Measurements from ENCODE around the gene TGFBI.

TGFBI gene

GRCh38 chr5:136013559-136013958 is 15.2 kb upstream of the TGFBI start:
- peaks cover 9 to 23% of the 10 kb centered on the region in 2 experiments for H3K4me1 ChIP-seq (ENCODE audit: control insufficient read depth in 1 of 2, insufficient read depth in 2 of 2, low read length in 2 of 2)
- H3K4me2 ChIP-seq (ENCODE audit: low read length): no peak overlapping the region
- H4K8ac ChIP-seq (ENCODE audit: low read depth, low read length): no peak overlapping the region
- H2BK120ac ChIP-seq (ENCODE audit: insufficient read depth, low read length, poor library complexity): no peak overlapping the region
- no peak overlapping the region for H4K12ac ChIP-seq (ENCODE audit: low read depth, low read length)
- no peak overlapping the region for H3K23ac ChIP-seq (ENCODE audit: low read length)
- H3K79me2 ChIP-seq (ENCODE audit: control insufficient read depth, insufficient read depth, low read length, poor library complexity): peaks cover 7% of the 10 kb centered on the region
- H2BK5ac ChIP-seq (ENCODE audit: low read depth, low read length, poor library complexity): peak overlapping the region; percentile 64
- H3K27me3 ChIP-seq (ENCODE audit: insufficient read depth, low read length): no peaks in the 10 kb centered on the region
- no peak overlapping the region for H4K91ac ChIP-seq (ENCODE audit: low read depth, low read length)
- peak overlapping the region; percentile 96 for H3K27ac ChIP-seq (ENCODE audit: low read depth, low read length)
- H2AFZ ChIP-seq (ENCODE audit: insufficient read depth, low read length, poor library complexity): no peak overlapping the region
- peaks cover 48% of the 10 kb centered on the region for H3K79me1 ChIP-seq (ENCODE audit: low read length)
- H3K36me3 ChIP-seq (ENCODE audit: control insufficient read depth in 1 of 2, insufficient read depth in 2 of 2, low read length in 2 of 2): no peaks in the 10 kb centered on the region
- H3K14ac ChIP-seq (ENCODE audit: low read length): no peak overlapping the region
- H3K9ac ChIP-seq (ENCODE audit: low read length): no peak overlapping the region
- no peaks in the 10 kb centered on the region for H3K9me3 ChIP-seq (ENCODE audit: insufficient read depth, low read depth, low read length)
- DNase-seq: no peak
- no CpG with 5 or more reads among the region's 2 CpGs for WGBS (ENCODE audit: extremely low coverage, insufficient coverage, insufficient read length)
- no peak overlapping the region for H3K18ac ChIP-seq (ENCODE audit: low read length)
- H3K4ac ChIP-seq (ENCODE audit: low read depth, low read length): no peak overlapping the region
- no peak overlapping the region for H2BK12ac ChIP-seq (ENCODE audit: low read length)
- H2AK5ac ChIP-seq (ENCODE audit: low read length): no peak overlapping the region
- H3K4me3 ChIP-seq (ENCODE audit: low read depth, low read length): no peak overlapping the region

GRCh38 chr5:136014049-136015002 is 14.5 kb upstream of the TGFBI start:
- Histone ChIP-seq H3K9me3 (ENCODE audit: insufficient read depth, low read depth, low read length) (no peaks in the 10 kb centered on the region), H3K79me2 (ENCODE audit: control insufficient read depth, insufficient read depth, low read length, poor library complexity) (peaks cover 5% of the 10 kb centered on the region), H3K79me1 (ENCODE audit: low read length) (peaks cover 46% of the 10 kb centered on the region), H3K4me2 (ENCODE audit: low read length) (no peak overlapping the region), H2AFZ (ENCODE audit: insufficient read depth, low read length, poor library complexity) (no peak overlapping the region), H2BK5ac (ENCODE audit: low read depth, low read length, poor library complexity) (peak overlapping the region; percentile 86), H4K91ac (ENCODE audit: low read depth, low read length) (peak overlapping the region; percentile 99), H2BK12ac (ENCODE audit: low read length) (peak overlapping the region; percentile 10), H4K8ac (ENCODE audit: low read depth, low read length) (no peak overlapping the region), H2BK120ac (ENCODE audit: insufficient read depth, low read length, poor library complexity) (peak overlapping the region; percentile 87), H3K4ac (ENCODE audit: low read depth, low read length) (peak overlapping the region; percentile 13), H3K27ac (ENCODE audit: low read depth, low read length) (peak overlapping the region; percentile 96), H3K9ac (ENCODE audit: low read length) (no peak overlapping the region), H3K4me1 (ENCODE audit: control insufficient read depth in 1 of 2, insufficient read depth in 2 of 2, low read length in 2 of 2) (peaks cover 10 to 27% of the 10 kb centered on the region in 2 experiments), H3K4me3 (ENCODE audit: low read depth, low read length) (no peak overlapping the region), H3K14ac (ENCODE audit: low read length) (peak overlapping the region; percentile 55), H3K18ac (ENCODE audit: low read length) (peak overlapping the region; percentile 14), H3K36me3 (ENCODE audit: control insufficient read depth in 1 of 2, insufficient read depth in 2 of 2, low read length in 2 of 2) (no peaks in the 10 kb centered on the region), H3K23ac (ENCODE audit: low read length) (no peak overlapping the region), H4K12ac (ENCODE audit: low read depth, low read length) (no peak overlapping the region), H2AK5ac (ENCODE audit: low read length) (peak overlapping the region; percentile 52), H3K27me3 (ENCODE audit: insufficient read depth, low read length) (no peaks in the 10 kb centered on the region)
- no CpG with 5 or more reads among the region's 7 CpGs for WGBS (ENCODE audit: extremely low coverage, insufficient coverage, insufficient read length)
- DNase-seq: no peak

GRCh38 chr5:136015003-136015375 is 13.8 kb upstream of the TGFBI start:
- Histone ChIP-seq H4K8ac (ENCODE audit: low read depth, low read length) (peak overlapping the region; percentile 73), H2BK5ac (ENCODE audit: low read depth, low read length, poor library complexity) (peak overlapping the region; percentile 86), H3K4me1 (ENCODE audit: control insufficient read depth in 1 of 2, insufficient read depth in 2 of 2, low read length in 2 of 2) (peaks cover 16 to 31% of the 10 kb centered on the region in 2 experiments), H3K36me3 (ENCODE audit: control insufficient read depth in 1 of 2, insufficient read depth in 2 of 2, low read length in 2 of 2) (no peaks in the 10 kb centered on the region), H3K4me2 (ENCODE audit: low read length) (no peak overlapping the region), H3K27ac (ENCODE audit: low read depth, low read length) (peak overlapping the region; percentile 96), H4K91ac (ENCODE audit: low read depth, low read length) (peak overlapping the region; percentile 99), H3K14ac (ENCODE audit: low read length) (peak overlapping the region; percentile 81), H2BK120ac (ENCODE audit: insufficient read depth, low read length, poor library complexity) (peak overlapping the region; percentile 92), H3K9me3 (ENCODE audit: insufficient read depth, low read depth, low read length) (no peaks in the 10 kb centered on the region), H3K27me3 (ENCODE audit: insufficient read depth, low read length) (no peaks in the 10 kb centered on the region), H2AFZ (ENCODE audit: insufficient read depth, low read length, poor library complexity) (peak overlapping the region; percentile 17), H2BK12ac (ENCODE audit: low read length) (peak overlapping the region; percentile 99), H3K4me3 (ENCODE audit: low read depth, low read length) (no peak overlapping the region), H4K12ac (ENCODE audit: low read depth, low read length) (no peak overlapping the region), H3K18ac (ENCODE audit: low read length) (peak overlapping the region; percentile 89), H2AK5ac (ENCODE audit: low read length) (peak overlapping the region; percentile 83), H3K79me1 (ENCODE audit: low read length) (peaks cover 51% of the 10 kb centered on the region), H3K4ac (ENCODE audit: low read depth, low read length) (peak overlapping the region; percentile 74), H3K23ac (ENCODE audit: low read length) (no peak overlapping the region), H3K9ac (ENCODE audit: low read length) (no peak overlapping the region), H3K79me2 (ENCODE audit: control insufficient read depth, insufficient read depth, low read length, poor library complexity) (peaks cover 7% of the 10 kb centered on the region)
- no CpG with 5 or more reads among the region's 6 CpGs for WGBS (ENCODE audit: extremely low coverage, insufficient coverage, insufficient read length)
- DNase-seq: no peak

- Histone ChIP-seq H3K79me1 (ENCODE audit: low read length) (peaks cover 54% of the 10 kb centered on the region), H3K79me2 (ENCODE audit: control insufficient read depth, insufficient read depth, low read length, poor library complexity) (peaks cover 7% of the 10 kb centered on the region), H3K18ac (ENCODE audit: low read length) (peak overlapping the region; percentile 15), H3K4me3 (ENCODE audit: low read depth, low read length) (no peak overlapping the region), H2BK12ac (ENCODE audit: low read length) (peak overlapping the region; percentile 99), H2BK120ac (ENCODE audit: insufficient read depth, low read length, poor library complexity) (peak overlapping the region; percentile 92), H3K9me3 (ENCODE audit: insufficient read depth, low read depth, low read length) (no peaks in the 10 kb centered on the region), H4K12ac (ENCODE audit: low read depth, low read length) (no peak overlapping the region), H3K4ac (ENCODE audit: low read depth, low read length) (peak overlapping the region; percentile 44), H3K4me2 (ENCODE audit: low read length) (no peak overlapping the region), H4K8ac (ENCODE audit: low read depth, low read length) (peak overlapping the region; percentile 43), H2BK5ac (ENCODE audit: low read depth, low read length, poor library complexity) (peak overlapping the region; percentile 78), H4K91ac (ENCODE audit: low read depth, low read length) (peak overlapping the region; percentile 99), H3K27ac (ENCODE audit: low read depth, low read length) (peak overlapping the region; percentile 11), H3K14ac (ENCODE audit: low read length) (peak overlapping the region; percentile 81), H3K4me1 (ENCODE audit: control insufficient read depth in 1 of 2, insufficient read depth in 2 of 2, low read length in 2 of 2) (peaks cover 16 to 32% of the 10 kb centered on the region in 2 experiments), H3K23ac (ENCODE audit: low read length) (peak overlapping the region; percentile 73), H2AK5ac (ENCODE audit: low read length) (peak overlapping the region; percentile 45), H3K9ac (ENCODE audit: low read length) (no peak overlapping the region), H3K27me3 (ENCODE audit: insufficient read depth, low read length) (no peaks in the 10 kb centered on the region), H3K36me3 (ENCODE audit: control insufficient read depth in 1 of 2, insufficient read depth in 2 of 2, low read length in 2 of 2) (no peaks in the 10 kb centered on the region), H2AFZ (ENCODE audit: insufficient read depth, low read length, poor library complexity) (no peak overlapping the region)
- DNase-seq: no peak
- no CpG with 5 or more reads among the region's 2 CpGs for WGBS (ENCODE audit: extremely low coverage, insufficient coverage, insufficient read length)
These were observed 12.7 kb upstream of the TGFBI start for GRCh38 chr5:136015966-136016650.
